HG02884 (cell line): ENCODE data around the gene GPR65.
A peak's percentile ranks its signal among the peaks of the same experiment; 100 is the strongest.

ENCODE experiments used
- ATAC-seq: cut with Tn5 transposase; IDR thresholded peaks from one replicate; pipeline ENCODE4 v1.9.1; 2021; ENCODE audit warnings: mild to moderate bottlenecking, moderate library complexity; ENCODE audit not compliant: unreplicated experiment

The GPR65 gene

DNA sequence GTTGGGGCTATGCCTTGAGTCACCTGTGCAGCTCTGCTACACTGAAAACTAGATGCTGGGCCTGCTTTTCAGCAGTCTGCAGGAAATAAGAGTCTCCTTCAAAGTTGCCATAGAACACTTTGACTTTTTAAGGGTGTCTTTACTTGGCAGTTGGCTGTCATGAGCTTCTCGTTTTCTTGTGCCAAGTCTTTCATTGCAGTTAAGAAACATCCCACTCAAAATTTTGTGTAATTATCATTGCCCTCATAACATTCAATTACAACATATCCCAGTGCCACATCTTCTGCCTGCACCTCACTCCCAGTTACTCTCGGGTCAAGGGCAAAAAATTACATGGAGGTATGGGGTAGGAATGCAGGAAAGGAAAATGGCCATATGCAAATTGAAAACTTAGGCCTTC lies 29.1 kb downstream of the GPR65 start:
- no peak for ATAC-seq

DNA sequence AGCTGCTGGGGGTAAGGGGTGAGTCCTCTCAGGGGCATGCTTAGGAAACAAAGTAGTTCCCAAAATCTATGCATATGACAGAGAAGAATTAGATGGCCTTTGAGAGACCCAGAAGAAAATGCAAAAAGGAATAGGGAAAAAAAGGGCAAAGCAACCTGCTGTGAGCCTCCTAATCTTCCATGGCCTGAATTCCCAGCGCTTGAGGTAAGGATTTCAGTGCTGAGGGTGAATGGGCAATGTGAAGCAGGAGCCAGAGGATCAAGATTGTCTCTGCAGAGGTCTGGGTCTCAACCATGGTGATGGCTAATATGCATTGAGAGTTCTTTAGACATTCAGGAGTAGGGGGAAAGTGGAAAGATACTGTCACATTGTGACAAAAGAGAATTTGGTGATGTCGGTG lies 31.5 kb downstream of the GPR65 start:
- no peak for ATAC-seq

DNA sequence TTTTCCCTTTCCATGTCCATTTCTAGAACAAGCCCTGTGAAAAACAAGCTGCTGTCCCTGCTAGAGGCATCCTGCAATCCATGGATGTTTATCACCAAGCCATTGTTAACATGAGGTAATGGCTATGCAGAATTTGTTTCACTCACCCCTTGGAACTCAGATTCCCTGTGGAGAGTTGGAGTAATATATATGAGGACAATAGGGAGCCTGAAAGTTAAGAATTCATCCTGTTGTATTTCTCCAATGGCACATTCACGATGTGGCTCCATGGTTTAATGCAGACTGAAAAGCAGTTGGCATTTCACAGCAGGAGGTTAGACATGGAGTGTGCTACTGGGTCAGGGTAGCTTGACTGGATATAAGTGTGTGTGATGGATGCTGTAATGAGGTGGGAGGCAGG lies 32.4 kb downstream of the GPR65 start:
- ATAC-seq, result no peak

DNA sequence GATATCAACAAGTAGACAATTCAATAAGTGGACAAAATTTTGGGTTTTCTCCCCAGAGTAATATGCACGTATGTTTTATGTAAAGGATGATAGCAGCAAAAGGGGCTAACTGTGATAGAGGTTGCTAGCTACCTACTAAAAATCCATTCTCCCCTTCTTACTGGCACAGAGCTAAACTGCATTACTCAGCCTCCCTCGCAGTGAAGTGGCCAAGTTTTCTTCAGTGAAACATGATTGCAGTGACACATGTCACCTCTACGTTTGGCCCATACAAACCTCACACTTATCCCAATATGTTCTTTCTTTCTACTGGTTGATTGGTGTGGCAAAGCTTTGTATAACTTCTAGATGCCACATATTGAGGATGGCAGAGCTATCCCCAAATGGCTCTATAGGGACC lies 34.3 kb downstream of the GPR65 start:
- ATAC-seq, result no peak

DNA sequence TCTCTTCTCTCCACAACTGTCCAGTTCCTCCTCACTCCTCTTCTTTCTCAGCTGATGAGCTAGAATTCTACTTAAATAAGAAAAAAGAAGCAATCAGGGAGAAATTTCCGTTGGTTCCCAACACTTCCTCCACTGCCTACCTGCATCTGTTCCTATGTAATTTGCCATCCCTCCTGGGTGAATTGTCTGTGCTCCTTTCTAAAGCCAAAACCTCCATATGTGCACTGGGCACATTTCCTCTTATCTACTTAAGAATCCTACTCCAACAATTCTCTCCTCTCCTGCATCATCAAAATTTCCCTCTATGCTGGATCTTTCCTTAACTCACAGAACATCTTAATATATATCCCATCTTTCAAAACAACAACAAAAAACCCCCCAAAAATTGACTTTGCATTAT lies 35.2 kb downstream of the GPR65 start:
- ATAC-seq, result no peak

DNA sequence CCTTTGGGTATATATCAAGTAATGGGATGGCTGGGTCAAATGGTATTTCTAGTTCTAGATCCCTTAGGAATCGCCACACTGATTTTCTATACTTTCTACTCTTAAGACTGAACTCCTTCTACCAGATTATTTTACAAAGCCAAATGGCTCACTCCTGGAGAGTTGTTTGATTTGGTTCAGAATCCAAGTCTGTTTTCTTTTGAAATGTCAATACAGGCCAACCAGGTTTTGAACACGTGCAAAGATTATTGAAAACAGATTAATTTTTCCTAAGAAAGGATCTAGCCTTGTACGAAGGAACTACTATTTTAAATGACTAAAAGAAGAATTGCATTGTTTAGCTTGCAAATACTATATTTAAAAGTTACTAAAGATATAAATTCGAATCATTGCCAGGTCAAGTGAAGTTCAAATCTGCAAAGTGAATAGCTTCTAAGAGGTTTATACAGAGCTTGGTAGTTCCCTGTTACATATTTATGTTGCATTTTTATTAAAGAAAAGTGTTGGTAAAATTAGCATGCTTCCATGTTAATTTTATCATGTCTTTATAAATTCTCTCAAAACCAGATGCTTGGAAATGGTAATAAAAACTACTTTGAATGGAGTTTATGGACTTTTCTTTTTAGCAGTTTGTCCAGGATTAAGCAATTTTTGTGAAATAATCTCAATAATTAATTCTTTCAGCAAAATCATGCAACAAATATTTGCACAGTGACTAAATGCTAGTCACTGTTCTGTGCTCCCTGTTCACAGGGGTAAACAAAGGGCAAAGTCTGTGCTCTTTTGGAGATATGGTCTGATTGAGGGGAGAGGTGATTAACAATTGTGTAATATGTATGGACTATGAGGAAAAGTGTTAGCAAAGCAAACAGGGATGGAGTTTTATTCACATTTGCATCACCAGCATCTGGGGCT lies 38.9 kb downstream of the GPR65 start:
- ATAC-seq, result no peak

DNA sequence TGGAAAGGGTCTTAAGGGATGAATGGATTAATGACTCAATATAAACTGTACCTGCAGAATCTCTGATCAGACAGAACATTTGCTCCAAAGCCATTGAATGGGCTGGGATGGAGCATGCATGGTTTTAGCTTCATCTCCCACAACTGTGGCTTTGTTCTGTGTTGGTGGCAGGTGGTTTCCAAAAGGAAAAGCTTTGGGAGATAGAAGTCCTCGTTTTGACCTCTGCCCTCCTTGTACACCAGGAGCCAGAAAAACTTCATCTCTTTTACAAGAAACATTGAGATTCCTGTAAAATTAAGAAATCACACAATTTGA lies 39.5 kb downstream of the GPR65 start:
- ATAC-seq, result no peak

GRCh38 chr14:88044776-88045446 lies 40.0 kb downstream of the GPR65 start:
- ATAC-seq, result peak; percentile 88

DNA sequence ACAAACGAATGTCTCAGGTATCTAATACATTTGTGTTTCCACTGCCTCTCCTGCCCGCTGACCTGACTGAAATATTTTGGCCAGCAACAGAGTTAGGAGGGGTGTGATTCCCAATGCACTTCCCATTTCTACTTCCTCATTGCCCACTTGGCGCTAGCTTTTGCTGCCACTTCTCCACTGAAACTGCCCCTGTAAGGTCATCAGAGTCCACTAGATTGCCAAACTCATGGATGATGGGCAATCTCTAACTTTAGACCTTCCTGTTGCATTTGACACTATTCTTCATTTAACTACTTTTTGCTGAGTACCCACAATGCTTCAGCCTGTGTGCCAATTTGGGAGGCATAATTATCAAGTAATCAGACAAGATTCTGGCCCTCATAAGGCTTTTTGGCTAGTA lies 40.8 kb downstream of the GPR65 start:
- ATAC-seq, result no peak

GRCh38 chr14:88048351-88048750 lies 43.4 kb downstream of the GPR65 start:
- ATAC-seq, result no peak

DNA sequence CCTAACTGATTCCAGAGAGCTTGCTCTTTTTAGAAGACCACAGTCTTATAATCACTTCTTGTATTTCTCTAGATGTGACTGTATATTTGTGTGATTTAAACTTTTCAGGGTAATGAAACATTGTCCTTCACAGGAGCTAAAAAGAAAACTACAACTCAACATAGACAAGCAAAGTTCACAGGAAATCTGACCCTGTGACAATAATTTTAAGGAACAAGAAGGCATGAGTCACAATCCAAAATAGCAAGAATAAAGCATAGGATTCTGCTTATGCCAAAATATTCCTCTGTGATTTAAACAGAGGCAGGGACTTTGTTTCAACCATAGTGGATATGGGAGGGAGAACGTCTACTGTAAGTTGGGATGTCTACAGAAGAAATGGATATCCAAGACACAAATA lies 44.3 kb downstream of the GPR65 start:
- no peak for ATAC-seq

DNA sequence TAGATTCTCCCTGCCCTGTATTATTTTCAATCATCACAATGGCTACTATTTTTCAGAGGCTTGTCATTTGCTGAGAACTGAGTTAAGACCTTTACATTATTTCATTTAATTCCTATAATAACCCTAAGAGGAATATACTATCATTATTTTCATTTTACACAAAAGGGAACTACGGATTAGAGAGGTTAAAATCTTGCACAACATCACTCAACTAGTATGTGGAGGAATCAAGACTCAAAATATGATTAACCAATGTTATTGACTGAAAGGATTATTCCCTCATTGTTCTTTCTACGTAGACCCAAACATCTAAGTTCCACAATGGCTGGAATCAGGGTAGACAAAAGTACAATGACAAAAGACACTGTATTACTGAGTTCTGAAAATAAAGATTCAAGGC lies 45.0 kb downstream of the GPR65 start:
- no peak for ATAC-seq

DNA sequence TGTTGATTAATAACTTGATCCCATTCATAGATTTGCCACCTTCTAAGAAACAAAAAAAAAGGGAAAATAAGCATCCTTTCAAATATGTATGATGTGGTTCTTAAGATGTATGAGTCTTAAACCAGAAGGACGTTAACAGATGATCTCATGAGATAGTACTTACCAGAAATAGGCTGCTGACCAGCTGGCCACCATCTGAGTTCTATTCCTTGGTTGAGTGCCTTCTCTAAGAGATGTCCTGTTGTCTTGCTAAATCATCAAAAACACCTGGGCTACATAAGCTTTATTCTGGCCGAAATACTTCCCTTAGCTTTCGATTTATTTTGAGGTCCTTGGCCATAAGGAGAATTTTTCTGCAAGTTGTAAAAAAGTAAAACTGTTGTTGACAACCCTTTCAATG lies 55.6 kb downstream of the GPR65 start:
- ATAC-seq, result no peak

DNA sequence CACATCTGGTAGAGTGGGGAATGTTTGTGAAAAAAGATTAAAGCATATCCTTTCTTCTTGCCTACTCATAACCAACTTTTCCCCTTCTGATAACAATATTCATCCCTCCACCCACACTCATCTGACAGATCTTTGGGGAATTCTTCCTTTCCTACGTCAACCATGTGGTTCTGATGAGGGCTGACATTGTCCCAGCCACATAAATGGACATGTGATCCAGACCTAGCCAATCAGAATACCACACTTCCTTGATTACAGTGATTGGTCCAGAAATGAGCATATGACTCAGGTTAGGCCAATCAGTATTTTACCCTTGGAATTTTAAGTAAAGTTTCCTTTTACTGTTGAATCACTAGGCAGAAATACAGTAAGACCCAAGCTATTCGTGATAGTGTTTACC lies 58.9 kb downstream of the GPR65 start:
- ATAC-seq, result no peak
